ENCODE measurements around the gene GUF1.
A peak's percentile ranks its signal among the peaks of the same experiment; 100 is the strongest.

The GUF1 gene, protein sequence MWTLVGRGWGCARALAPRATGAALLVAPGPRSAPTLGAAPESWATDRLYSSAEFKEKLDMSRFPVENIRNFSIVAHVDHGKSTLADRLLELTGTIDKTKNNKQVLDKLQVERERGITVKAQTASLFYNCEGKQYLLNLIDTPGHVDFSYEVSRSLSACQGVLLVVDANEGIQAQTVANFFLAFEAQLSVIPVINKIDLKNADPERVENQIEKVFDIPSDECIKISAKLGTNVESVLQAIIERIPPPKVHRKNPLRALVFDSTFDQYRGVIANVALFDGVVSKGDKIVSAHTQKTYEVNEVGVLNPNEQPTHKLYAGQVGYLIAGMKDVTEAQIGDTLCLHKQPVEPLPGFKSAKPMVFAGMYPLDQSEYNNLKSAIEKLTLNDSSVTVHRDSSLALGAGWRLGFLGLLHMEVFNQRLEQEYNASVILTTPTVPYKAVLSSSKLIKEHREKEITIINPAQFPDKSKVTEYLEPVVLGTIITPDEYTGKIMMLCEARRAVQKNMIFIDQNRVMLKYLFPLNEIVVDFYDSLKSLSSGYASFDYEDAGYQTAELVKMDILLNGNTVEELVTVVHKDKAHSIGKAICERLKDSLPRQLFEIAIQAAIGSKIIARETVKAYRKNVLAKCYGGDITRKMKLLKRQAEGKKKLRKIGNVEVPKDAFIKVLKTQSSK

DNA sequence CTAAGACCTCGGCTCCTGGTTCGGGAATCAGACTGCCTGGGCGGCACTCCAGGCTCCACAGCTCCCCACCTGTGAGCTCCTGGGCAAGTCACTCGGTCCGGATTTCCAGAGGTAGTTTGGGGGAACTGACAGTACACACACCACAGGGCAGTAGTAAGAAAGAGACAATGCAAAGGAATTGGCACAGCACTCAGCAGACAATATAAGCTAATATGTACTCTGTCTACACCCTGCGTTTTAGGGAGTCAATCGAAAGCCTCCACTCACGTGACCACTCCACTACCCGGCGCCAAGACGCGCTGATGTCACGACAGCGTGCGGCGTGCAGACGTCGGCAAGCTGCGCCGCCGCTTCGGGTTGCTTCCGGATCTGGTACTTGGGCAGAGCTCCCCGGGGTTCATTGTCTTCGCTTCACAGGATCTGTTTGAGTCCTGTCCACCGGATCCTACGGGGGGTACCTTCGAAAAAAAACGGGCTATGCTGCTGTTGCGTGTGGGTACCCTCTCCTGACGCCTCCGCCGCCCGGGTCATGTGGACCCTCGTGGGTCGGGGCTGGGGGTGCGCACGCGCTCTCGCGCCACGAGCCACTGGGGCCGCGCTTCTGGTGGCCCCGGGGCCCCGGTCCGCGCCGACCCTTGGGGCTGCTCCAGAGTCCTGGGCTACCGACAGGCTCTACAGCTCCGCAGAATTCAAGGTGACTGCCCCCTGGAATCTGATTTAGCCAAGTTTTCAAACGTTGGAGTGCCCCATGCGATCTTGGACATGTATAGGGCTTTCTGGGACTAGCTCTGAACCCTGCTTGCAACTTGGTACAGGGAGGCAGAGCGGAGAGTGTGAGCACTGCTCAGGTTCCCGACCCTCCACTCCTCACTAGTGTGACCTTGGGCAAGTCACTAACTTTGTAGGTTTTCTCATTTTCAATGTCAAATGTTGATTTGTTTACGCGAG lies at the start of gene GUF1:
GUF1 (plus strand) TSS at position 327 of the 948 bp plus-strand sequence; CDS start at position 530, 203 bp downstream.
- intact Hi-C loops (cut with DNase I) = no loop called here
- DNase-seq = peak; percentile 83 to 96 (median 91)

DNA sequence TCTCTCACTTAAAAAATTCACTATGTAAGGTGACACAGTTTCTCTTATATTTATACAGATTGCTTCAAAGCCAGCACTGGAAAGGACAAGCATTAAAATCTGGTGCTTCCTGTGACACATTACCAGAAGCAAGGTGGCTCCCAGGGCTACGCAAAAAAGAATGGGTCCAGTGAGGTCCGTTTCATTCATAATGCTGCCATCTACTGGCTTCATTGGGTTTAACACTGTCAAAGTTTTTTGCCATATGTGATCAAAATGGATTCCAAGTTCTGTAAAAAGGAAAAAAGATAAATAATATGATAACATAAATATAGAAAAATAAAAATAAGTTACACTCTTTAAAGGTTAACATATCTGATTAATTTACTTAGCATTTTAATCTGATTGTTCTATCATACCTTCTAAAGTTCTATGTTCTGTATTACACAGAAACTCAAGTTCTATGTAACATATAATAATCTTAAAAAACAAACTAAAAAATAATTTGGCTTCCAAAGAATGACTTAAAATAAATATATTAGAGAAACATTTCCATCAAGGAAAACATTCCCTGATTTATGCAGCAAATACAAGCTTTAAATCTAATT lies 48.8 kb upstream of the GUF1 start:
- intact Hi-C loops (cut with DNase I) = no loop called here
- peak in 30 of 42 donors; percentile 11 to 76 (median 38) for DNase-seq

DNA sequence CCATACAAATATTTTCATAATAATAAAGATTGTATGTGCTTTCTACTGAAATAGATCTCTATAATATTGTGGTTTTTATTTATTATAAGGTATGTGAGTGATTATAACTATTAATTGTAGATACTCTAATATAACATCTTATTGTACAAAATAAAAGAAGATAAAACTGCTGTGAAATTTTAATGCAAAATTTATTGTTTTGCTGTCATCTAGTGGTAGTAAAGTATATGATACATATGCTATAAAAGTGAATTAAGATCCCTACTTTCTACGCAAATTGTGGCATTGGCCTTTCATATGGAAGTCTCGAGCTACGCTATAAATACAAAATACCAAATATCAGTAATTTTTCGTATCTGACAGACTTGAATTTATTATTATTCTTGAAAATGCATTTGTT lies 46.1 kb upstream of the GUF1 start:
- DNase-seq = no peak
- intact Hi-C loops (cut with DNase I) = no loop called here

DNA sequence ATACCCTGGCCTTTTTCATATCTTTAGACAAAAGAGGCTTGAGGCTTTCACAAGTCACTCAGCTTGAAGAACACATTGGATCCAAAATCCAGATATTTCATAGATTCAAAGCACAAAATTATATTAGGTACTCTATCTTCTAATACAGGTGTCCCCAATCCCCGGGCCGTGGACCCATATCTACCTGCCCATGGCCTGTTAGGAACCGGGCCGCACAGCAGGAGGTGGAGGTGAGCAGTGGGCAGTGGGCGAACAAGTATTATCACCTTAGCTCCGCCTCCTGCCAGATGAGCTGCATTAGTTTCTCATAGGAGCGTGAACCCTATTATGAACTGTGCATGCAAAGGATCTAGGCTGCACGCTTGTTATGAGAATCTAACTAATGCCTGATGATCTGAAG lies 45.5 kb upstream of the GUF1 start:
- no peak for DNase-seq
- intact Hi-C loops (cut with DNase I) = no loop called here

DNA sequence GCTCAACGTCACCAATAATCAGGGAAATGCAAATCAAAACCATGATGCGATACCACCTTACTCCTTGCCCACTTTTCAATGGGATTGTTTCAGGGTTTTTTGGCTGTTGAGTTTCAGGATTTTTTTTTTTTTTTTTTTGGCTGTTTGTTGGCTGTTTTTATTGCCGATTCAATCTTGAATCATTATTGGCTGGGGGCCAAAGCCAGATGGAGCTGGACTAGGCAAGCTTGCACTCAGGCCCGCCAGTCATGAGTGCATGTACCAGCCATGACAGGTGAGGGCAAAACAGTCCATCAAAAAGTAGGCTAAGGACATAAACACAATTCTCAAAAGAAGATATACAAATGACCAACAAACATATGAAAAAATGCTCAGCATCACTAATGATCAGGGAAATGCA lies 40.1 kb upstream of the GUF1 start:
- intact Hi-C loops (cut with DNase I) = no loop called here
- DNase-seq = peak in 1 of 42 donors; percentile 6

DNA sequence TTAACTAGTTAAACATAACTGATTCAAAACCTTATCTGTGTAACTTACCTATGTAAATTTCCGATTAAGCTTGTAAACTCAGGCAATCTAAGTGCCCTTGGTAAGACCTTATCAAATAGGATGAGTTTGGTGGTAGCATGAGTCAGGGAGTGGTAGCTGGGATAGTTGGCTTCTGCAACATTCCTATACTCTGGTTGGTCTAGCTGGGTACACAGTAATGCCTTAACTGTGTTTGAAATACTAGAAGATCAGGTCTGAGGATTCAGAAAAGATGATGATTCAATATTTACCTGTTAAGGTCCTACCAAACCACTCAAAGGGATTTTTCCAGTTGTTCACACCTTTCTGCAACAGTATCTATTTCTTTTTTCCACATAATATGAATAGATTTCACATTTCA lies 32.1 kb upstream of the GUF1 start:
- intact Hi-C loops (cut with DNase I) = no loop called here
- no peak for DNase-seq

DNA sequence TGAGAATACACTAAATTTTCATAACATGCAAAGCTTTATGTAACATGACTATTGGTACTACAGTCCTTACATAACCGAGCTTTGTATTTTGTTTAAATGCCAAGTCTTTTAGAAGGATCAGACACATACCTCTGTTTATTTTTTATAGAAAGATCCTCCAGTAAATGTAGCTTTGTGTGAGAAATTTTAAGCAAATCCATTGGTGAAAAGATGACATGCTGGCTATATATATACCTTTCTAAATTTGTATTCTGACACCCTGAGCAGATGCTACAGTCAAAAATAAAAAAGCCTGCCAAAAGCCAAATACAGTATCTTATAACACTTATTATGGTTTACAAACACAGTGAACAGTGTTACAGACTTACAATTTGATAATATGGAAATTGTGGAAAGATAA lies 26.8 kb upstream of the GUF1 start, which contains the start of gene YIPF7:
YIPF7 (minus strand) TSS at position 201 of the 400 bp plus-strand sequence. CDS start 1,525 bp downstream, outside the sequence.
- no peak for DNase-seq
- intact Hi-C loops (cut with DNase I) = no loop called here

DNA sequence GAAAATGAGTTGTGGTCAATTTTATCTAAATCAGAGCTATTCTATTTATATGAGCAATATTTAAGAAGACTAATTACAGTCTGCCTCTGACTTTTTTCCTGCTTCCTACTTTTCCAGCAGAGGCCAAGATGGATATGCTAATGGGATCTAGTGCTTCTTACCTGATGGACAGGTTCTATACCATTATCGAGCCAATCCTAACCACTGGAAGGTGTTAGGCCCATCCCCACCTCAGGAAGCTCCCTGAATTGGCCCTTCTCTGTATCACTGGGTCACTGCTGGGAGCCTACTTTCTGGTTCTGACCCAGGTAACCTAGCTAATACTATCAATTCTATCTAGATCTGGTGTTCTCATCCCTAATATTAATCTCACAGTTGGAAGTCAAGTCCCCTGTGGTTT lies 26.2 kb upstream of the GUF1 start:
- DNase-seq = no peak
- intact Hi-C loops (cut with DNase I) = no loop called here

DNA sequence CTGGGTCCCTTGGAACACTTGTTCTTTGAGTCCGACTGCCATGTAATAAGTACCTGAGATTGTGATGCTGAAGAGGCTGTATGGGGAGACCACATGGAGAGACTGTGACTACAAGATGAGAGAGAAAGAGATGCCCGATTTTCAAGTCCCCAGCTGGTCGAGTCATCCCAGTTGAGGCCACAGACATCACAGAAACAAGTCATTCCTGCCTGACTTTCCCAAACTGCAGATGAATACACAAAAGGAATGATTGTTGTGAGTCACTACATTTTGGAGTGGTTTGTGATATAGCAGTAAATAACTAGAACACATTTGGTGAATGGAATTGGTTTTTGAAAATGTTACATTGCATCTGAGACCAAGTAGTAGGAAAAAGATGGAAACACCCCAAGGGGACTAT lies 17.8 kb upstream of the GUF1 start:
- no peak for DNase-seq
- intact Hi-C loops (cut with DNase I) = no loop called here

DNA sequence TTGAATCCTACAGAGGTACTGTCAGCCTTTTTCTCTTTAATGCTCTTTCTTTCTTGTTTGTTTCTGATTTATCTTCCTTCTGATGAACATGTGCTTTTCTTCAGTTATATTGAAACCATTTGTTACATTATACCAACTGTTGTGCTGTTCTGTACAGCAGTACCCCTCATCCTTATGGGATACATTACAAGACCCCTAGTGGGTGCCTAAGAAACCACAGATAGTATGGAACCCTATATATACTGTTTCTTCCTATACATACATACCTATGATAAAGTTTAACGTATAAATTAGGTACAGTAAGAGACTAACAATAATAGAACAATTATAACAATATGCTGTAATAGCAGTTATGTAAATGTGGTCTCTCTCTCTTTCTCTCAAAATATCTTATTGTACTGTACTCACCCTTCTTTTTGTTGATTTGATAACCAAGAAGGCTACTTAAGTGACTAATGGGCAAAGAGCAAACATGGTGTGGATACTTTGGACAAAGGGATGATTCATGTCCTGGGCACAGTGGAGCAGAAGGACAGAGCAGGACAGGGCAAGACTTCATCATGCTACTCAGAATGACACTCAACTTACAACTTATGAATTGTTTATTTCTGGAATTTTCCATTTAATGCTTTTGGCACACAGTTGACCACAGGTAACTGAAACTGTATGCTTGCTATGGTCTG lies 16.1 kb upstream of the GUF1 start:
- DNase-seq = no peak
- intact Hi-C loops (cut with DNase I) = no loop called here

DNA sequence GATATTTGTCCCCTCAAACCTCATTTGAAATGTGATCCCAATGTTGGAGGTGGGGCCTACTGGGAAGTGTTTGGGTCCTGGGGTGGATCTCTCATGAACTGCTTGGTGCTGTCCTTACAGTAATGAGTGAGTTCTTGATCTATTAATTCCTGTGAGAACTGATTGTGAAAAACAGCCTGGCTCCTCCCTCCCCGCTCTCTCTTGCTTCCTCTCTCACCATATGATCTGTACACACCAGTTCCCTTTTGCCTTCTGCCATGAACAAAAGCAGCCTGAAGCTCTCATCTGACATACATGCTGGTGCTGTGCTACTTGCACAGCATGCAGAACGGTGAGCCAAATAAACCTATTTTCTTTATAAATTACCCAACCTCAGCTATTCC lies 15.6 kb upstream of the GUF1 start:
- intact Hi-C loops (cut with DNase I) = no loop called here
- no peak for DNase-seq

DNA sequence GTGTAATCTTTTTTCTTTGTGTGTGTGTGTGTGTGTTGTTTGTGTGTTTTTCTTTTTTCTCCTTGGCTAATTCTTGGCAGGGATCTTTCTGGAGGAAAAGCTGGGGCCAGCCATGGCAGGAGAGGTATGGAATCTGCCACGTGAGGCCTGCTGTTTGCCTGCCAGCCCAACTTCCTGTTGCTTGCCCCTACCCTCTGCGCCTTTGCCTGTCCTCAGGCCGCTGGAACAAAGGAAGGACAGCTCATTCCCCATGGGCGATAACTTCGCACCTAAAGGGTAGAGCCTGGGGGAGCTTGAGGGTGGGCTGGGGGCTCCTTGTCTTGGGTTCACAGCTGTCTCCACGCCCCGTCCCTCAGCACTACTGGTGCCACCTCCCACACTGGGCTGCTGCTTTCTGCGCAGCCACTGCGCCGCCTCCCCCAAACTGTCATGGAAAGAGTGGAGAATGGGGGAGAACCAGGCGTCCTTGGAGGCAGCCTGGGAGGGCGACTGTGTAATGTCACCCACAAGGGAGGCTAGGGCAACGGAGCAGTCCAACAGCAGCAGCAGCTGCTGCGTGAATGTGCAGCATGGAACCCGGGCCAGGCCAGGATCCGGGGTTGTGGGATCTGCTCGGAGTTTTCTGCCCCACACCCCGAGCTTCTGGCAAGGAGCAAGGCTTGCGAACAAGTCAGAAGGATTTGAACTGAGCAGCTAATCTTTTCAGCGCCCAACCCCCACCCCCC lies 14.5 kb upstream of the GUF1 start:
- intact Hi-C loops (cut with DNase I) = no loop called here
- DNase-seq = no peak

DNA sequence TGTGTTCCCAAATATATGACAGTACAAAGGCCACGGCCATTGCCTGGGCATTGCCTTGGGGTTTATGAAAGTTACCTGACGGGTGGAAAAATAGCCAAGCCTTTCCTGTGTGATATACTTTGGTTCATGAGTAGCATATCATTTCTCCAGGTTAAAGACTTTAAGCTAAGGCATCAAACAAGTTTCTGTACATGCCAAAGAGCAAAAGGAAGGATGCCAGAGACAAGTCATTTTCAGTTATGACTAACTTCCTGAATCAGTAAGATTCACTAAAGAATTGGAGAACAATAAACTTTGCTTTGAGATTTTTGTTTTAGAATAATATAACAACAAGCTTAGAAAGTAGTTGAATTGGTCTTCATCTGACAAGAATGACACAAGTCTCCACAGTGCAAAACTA lies 9.7 kb upstream of the GUF1 start:
- intact Hi-C loops (cut with DNase I) = no loop called here
- no peak for DNase-seq

DNA sequence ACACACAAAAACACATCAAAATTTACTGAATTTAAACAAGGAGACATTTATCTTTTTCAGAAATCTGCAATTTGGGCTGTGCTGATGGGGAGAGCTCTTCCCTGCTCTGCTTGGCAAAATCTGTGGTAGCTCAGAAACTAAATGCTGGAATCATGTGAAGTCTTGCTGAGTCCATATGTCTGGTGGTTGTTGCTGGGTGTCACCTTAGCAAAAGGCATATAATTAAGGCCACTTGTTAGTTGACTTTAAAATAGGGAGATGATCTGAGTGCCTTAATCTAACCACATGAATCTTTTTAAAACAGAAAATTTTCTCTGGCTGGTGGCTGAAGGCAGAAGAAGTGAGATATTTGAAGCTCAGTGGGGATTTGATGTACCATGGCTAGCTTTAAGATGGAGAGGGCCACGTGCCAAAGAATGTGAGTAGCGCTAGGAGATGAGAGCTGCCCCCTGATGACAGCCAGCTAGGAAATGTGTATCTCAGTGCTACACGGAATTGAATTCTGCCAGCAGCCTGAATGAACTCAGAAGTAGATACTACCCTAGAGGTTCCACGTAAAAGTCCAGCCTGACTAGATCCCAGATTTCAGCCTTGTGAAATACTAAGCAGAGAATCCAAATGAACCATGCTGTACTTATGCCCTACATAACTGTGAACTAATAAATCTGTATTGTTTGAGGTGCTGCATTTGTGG lies 7.6 kb upstream of the GUF1 start:
- no peak for DNase-seq
- intact Hi-C loops (cut with DNase I) = no loop called here

DNA sequence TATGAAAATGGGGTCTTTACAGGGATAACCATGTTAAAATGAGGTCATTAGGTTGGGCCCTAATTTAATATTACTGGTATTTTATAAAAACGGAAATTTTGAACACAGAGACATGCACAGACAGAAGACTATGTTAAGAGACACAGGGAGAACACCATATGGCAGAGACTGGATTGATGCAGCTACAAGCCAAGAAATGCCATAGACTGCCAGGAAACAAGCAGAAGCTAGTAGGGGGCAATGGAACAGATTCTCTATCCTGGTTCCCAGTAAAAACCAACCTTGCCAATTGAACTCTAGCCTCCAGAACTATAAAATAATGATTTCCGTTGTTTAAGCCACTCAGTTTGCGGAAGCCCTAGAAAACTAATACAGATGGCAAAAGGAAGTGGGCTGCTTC lies 6.6 kb upstream of the GUF1 start:
- intact Hi-C loops (cut with DNase I) = no loop called here
- DNase-seq = no peak

DNA sequence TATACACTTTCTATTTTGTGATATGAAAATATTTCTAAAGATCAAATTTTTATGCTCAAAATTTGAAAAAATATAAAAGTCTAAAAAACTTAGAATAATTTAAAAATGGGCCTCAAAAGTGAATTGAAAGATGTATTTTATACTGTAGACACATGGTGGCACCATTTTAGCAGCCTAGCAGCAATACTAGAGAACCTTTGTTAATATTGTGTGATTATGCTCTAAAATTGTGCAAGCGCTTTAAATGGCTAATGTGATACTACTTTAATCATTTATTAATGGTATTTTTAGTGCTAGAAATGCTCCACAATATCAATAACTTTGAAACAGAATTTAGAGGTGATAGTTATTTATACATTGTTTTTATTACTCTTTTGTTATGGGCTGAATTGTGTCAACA lies 3.7 kb upstream of the GUF1 start:
- DNase-seq = peak in 2 of 42 donors; percentile 16 to 39
- intact Hi-C loops (cut with DNase I) = no loop called here

DNA sequence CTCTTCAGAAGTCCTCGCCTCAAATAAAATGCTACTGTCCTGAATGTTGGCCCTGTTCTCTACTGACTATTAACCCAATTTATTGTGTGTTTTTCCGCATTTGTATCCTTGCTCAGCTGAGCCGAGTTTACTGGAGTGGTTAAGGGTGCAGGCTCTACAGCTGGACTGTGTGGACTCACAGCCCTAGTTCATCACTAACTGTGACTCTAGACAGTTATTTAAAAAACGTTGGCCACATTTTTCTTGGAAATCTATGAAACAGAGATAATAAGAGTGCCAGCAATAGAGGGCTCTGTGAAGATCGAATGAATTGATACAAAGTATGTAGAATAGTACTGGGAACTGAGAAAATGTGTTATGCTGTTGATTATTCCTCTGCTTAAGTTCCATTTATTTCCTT lies 2.9 kb upstream of the GUF1 start:
- intact Hi-C loops (cut with DNase I) = no loop called here
- DNase-seq = no peak

Measured in head of caudate nucleus (tissue), 42 donors.